ENCODE data around the gene YES1.

The YES1 gene

DNA sequence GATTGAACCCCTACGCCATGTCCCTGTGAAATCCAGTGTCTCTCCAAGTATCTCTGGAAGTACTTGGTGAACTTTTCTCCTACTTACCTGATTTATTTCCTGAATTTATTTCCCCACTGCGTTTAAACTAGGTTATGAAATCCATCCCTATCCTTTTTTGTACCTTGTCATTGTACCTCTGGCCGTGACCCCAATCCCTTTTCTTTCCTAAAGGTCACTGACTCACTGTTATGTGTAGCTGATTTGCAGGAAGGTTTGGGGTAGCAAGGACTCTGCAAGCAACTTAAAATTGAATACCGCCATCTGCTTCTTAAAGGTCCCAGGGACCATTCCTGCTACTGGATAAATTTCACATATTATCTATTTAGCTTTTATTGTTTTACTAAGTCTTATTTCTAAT is 95.0 kb downstream of the YES1 start:
- no peaks in the 10 kb centered on the region for H3K27me3 ChIP-seq (replicated peaks in 2 of 5; ENCODE audit: control insufficient read depth in 4 of 5, insufficient read depth in 5 of 5, low read length in 4 of 5)
- H3K9me3 ChIP-seq (ENCODE audit: control extremely low read depth in 1 of 5, control insufficient read depth in 4 of 5, insufficient read depth in 2 of 5, low read depth in 1 of 5, low read length in 4 of 5) = no peaks in the 10 kb centered on the region
- WGBS (ENCODE audit: insufficient coverage) = 92% methylated on average over 2 of the region's 4 CpGs
- no peaks in the 10 kb centered on the region for H3K36me3 ChIP-seq (ENCODE audit: control insufficient read depth in 4 of 4, insufficient read depth in 4 of 4, low read length in 3 of 4)
- no peak overlapping the region for H3K27ac ChIP-seq (ENCODE audit: insufficient read depth in 1 of 2, low read depth in 1 of 2, low read length in 2 of 2, poor library complexity in 1 of 2, severe bottlenecking in 2 of 2)
- CTCF ChIA-PET = interaction anchor here (1.1 to 1.5 kb wide), 2 partner anchors 10 to 122 kb away, joined by 3 to 4 read pairs; no protein-coding TSS in a partner anchor
- peaks cover 0 to 5% (median under 1%) of the 10 kb centered on the region in 4 experiments for H3K4me1 ChIP-seq (ENCODE audit: control extremely low read depth in 1 of 4, control insufficient read depth in 4 of 4, insufficient read depth in 4 of 4, low read length in 3 of 4)
- POLR2A ChIA-PET = interaction anchor here (0.5 kb wide), 1 partner anchor 18 kb away, joined by 4 read pairs; no protein-coding TSS in a partner anchor
- H3K4me3 ChIP-seq (ENCODE audit: control insufficient read depth in 1 of 7, extremely low read depth in 1 of 7, insufficient read depth in 4 of 7, low read depth in 2 of 7, low read length in 6 of 7) = no peak overlapping the region
- DNase-seq = no peak

DNA sequence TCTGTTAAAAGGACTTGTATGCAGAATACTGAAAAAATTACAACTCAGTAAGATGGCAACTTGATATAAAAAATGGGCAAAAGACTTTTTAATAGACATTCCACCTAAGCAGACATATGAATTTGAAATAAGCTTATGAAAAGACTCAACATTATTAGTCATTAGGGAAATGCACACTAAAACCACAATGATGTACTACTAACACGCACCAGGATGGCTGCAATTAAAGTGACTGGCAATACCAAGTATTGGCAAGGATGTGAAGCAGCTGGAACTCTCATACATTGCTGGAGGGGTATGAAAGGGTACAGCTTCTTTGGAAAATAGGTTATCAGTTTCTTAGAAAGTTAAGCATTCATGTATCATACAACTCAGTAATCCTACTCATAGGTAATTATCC is 96.4 kb downstream of the YES1 start:
- WGBS (ENCODE audit: insufficient coverage) = 60% methylated on average over 1 of the region's 1 CpG

DNA sequence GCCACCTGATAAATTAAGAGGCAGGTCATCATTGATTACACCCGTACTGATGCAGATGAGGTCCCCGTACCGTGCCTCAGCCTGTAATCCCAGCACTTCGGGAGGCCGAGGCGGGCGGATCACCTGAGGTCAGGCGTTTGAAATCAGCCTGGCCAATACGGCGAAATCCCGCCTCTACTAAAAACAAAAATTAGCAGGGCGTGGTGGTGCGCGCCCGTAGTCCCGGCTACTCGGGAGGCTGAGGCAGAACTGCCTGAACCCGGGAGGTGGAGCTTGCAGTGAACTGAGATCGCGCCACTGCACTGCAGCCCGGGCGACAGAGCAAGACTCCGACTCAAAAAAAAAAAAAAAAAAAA is 98.9 kb downstream of the YES1 start:
- ChIA-PET POLR2A (no interaction called here), CTCF (interaction anchor here (0.8 to 1.8 kb wide), 10 partner anchors 10 to 1841 kb away, joined by 3 to 6 read pairs (median 4); partner anchors contain the start of gene TYMS)
- H3K4me3 ChIP-seq (ENCODE audit: control insufficient read depth in 1 of 7, extremely low read depth in 1 of 7, insufficient read depth in 4 of 7, low read depth in 2 of 7, low read length in 6 of 7) = peak overlapping the region; percentile 45 to 98 (median 67)
- peaks cover 5 to 17% (median 9%) of the 10 kb centered on the region in 4 experiments for H3K4me1 ChIP-seq (ENCODE audit: control extremely low read depth in 1 of 4, control insufficient read depth in 4 of 4, insufficient read depth in 4 of 4, low read length in 3 of 4)
- 90% methylated on average over 18 of the region's 23 CpGs for WGBS (ENCODE audit: insufficient coverage)
- peaks cover 4 to 16% (median 8%) of the 10 kb centered on the region in 4 experiments for H3K36me3 ChIP-seq (ENCODE audit: control insufficient read depth in 4 of 4, insufficient read depth in 4 of 4, low read length in 3 of 4)
- no peak overlapping the region for H3K27ac ChIP-seq (ENCODE audit: insufficient read depth in 1 of 2, low read depth in 1 of 2, low read length in 2 of 2, poor library complexity in 1 of 2, severe bottlenecking in 2 of 2)
- no peaks in the 10 kb centered on the region for H3K27me3 ChIP-seq (replicated peaks in 2 of 5; ENCODE audit: control insufficient read depth in 4 of 5, insufficient read depth in 5 of 5, low read length in 4 of 5)
- H3K9me3 ChIP-seq (ENCODE audit: control extremely low read depth in 1 of 5, control insufficient read depth in 4 of 5, insufficient read depth in 2 of 5, low read depth in 1 of 5, low read length in 4 of 5) = no peaks in the 10 kb centered on the region
- DNase-seq = no peak

More for the DNA sequence above, 96.4 kb downstream of the YES1 start:
- CTCF ChIA-PET = interaction anchor here (0.7 to 2.7 kb wide), 7 partner anchors 24 to 123 kb away, joined by 3 to 9 read pairs (median 4); no protein-coding TSS in a partner anchor
- Histone ChIP-seq H3K4me1 (ENCODE audit: control extremely low read depth in 1 of 4, control insufficient read depth in 4 of 4, insufficient read depth in 4 of 4, low read length in 3 of 4) (peaks cover 5 to 14% (median 9%) of the 10 kb centered on the region in 4 experiments), H3K4me3 (ENCODE audit: control insufficient read depth in 1 of 7, extremely low read depth in 1 of 7, insufficient read depth in 4 of 7, low read depth in 2 of 7, low read length in 6 of 7) (no peak overlapping the region), H3K9me3 (ENCODE audit: control extremely low read depth in 1 of 5, control insufficient read depth in 4 of 5, insufficient read depth in 2 of 5, low read depth in 1 of 5, low read length in 4 of 5) (no peaks in the 10 kb centered on the region), H3K27ac (ENCODE audit: insufficient read depth in 1 of 2, low read depth in 1 of 2, low read length in 2 of 2, poor library complexity in 1 of 2, severe bottlenecking in 2 of 2) (no peak overlapping the region), H3K36me3 (ENCODE audit: control insufficient read depth in 4 of 4, insufficient read depth in 4 of 4, low read length in 3 of 4) (no peaks in the 10 kb centered on the region), H3K27me3 (replicated peaks in 2 of 5; ENCODE audit: control insufficient read depth in 4 of 5, insufficient read depth in 5 of 5, low read length in 4 of 5) (no peaks in the 10 kb centered on the region)
- POLR2A ChIA-PET = interaction anchor here (0.6 kb wide), 1 partner anchor 82 kb away, joined by 3 read pairs; no protein-coding TSS in a partner anchor
- DNase-seq = peak in 2 of 3 donors; percentile 54 to 58

DNA sequence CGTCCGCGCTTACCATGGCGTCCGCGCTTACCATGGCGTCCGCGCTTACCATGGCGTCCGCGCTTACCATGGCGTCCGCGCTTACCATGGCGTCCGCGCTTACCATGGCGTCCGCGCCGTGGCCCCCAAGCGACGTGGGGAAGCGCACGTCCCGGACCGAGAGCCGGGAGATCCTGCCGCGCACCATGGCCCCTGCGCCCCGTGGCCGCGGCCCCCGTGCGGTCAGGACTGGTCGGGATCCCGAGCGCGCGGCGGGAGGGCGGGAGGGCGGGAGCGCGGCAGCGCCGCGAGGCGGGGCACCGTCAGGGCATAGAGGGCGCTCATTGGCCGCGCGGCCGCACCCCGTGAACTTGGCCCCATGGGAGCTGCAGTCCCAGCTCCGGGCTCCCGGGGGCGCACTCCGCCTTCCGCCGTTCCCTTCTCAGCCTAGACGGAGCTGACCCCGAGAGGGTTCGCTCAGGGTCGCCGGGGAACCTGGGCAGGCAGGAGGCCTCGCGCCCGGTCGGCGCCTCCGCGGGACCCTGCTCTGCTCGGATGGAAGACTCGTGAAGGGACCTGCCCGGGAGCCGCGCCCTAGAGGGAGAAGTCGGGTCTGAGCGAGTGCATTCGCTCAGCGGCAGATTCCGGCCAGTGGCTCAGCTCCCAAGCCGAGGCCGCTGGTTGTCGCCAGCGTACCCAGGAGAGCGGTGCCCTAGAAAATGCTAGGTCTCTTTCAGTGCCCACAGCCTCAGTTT is 99.5 kb downstream of the YES1 start, which contains the start of gene ENOSF1:
TSS of gene ENOSF1 (minus strand) at position 230 of the 734 bp plus-strand sequence. CDS start at position 187, 43 bp downstream.
- 12% methylated on average over 60 of the region's 91 CpGs for WGBS (ENCODE audit: insufficient coverage)
- peak within 1 kb of the TSS; percentile 67 to 98 (median 84) for H3K4me3 ChIP-seq (ENCODE audit: control insufficient read depth in 1 of 7, extremely low read depth in 1 of 7, insufficient read depth in 4 of 7, low read depth in 2 of 7, low read length in 6 of 7)

DNA sequence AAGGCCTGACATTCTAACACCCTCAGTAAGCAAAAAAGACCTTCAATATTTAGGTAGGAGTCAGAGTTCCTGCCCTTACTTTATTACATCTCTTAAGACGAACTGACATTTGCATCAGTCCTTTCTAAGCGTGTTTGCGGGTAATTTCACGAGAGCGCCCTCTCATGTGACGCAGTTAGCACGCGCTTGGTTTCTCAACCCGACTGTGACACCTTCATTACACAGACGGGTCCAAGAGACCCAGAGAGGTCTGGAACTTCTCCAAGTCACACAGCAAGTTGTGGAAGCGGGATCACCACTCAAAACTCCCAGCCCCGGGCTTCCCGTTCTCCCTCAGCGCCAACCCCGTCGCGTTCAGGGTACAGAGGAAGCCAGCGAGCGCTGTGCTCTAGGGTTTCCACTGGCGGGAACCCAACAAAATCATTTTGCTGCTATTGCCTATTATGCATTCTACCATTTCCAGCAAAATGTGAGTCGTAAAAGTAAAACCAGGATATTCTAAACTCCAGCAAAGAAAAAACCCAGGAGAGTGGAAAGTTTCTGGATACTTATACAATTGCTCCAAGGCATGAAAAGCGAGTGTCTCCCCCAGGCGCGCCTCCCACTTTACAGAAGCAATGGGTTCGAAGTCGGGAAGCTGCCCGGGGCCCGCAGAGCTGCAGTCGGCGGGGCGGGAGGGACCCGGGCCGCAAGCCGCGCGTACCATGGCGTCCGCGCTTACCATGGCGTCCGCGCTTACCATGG is 100.2 kb downstream of the YES1 start:
- Histone ChIP-seq H3K36me3 (ENCODE audit: control insufficient read depth in 4 of 4, insufficient read depth in 4 of 4, low read length in 3 of 4) (peaks cover 5 to 24% (median 9%) of the 10 kb centered on the region in 4 experiments), H3K4me1 (ENCODE audit: control extremely low read depth in 1 of 4, control insufficient read depth in 4 of 4, insufficient read depth in 4 of 4, low read length in 3 of 4) (peaks cover 5 to 17% (median 9%) of the 10 kb centered on the region in 4 experiments), H3K27ac (ENCODE audit: insufficient read depth in 1 of 2, low read depth in 1 of 2, low read length in 2 of 2, poor library complexity in 1 of 2, severe bottlenecking in 2 of 2) (peak overlapping the region; percentile 26 to 89), H3K4me3 (ENCODE audit: control insufficient read depth in 1 of 7, extremely low read depth in 1 of 7, insufficient read depth in 4 of 7, low read depth in 2 of 7, low read length in 6 of 7) (peak overlapping the region; percentile 64 to 98 (median 84)), H3K27me3 (replicated peaks in 2 of 5; ENCODE audit: control insufficient read depth in 4 of 5, insufficient read depth in 5 of 5, low read length in 4 of 5) (no peaks in the 10 kb centered on the region), H3K9me3 (ENCODE audit: control extremely low read depth in 1 of 5, control insufficient read depth in 4 of 5, insufficient read depth in 2 of 5, low read depth in 1 of 5, low read length in 4 of 5) (no peaks in the 10 kb centered on the region)
- DNase-seq = peak; percentile 87 to 92 (median 90)
- 0% methylated on average over 26 of the region's 42 CpGs for WGBS (ENCODE audit: insufficient coverage)
- POLR2A ChIA-PET = no interaction called here
- CTCF ChIA-PET = interaction anchor here (0.7 to 1.8 kb wide), 8 partner anchors 11 to 1842 kb away, joined by 3 to 6 read pairs (median 4); partner anchors contain the start of gene TYMS

More for the DNA sequence above, 99.5 kb downstream of the YES1 start, which contains the start of gene ENOSF1:
- no peaks in the 10 kb centered on the region for H3K27me3 ChIP-seq (replicated peaks in 2 of 5; ENCODE audit: control insufficient read depth in 4 of 5, insufficient read depth in 5 of 5, low read length in 4 of 5)
- peaks cover 5 to 18% (median 9%) of the 10 kb centered on the region in 4 experiments for H3K36me3 ChIP-seq (ENCODE audit: control insufficient read depth in 4 of 4, insufficient read depth in 4 of 4, low read length in 3 of 4)
- POLR2A ChIA-PET = interaction anchor here (0.5 kb wide), 1 partner anchor 51 kb away, joined by 3 read pairs; no protein-coding TSS in a partner anchor
- DNase-seq = peak; percentile 85 to 91 (median 91)
- H3K9me3 ChIP-seq (ENCODE audit: control extremely low read depth in 1 of 5, control insufficient read depth in 4 of 5, insufficient read depth in 2 of 5, low read depth in 1 of 5, low read length in 4 of 5) = no peaks in the 10 kb centered on the region
- peak within 1 kb of the TSS; percentile 26 to 89 for H3K27ac ChIP-seq (ENCODE audit: insufficient read depth in 1 of 2, low read depth in 1 of 2, low read length in 2 of 2, poor library complexity in 1 of 2, severe bottlenecking in 2 of 2)
- CTCF ChIA-PET = interaction anchor here (0.7 to 1.8 kb wide), 10 partner anchors 10 to 1842 kb away, joined by 3 to 6 read pairs (median 4); partner anchors contain the start of gene TYMS
- H3K4me1 ChIP-seq (ENCODE audit: control extremely low read depth in 1 of 4, control insufficient read depth in 4 of 4, insufficient read depth in 4 of 4, low read length in 3 of 4) = peaks cover 5 to 17% (median 9%) of the 10 kb centered on the region in 4 experiments

DNA sequence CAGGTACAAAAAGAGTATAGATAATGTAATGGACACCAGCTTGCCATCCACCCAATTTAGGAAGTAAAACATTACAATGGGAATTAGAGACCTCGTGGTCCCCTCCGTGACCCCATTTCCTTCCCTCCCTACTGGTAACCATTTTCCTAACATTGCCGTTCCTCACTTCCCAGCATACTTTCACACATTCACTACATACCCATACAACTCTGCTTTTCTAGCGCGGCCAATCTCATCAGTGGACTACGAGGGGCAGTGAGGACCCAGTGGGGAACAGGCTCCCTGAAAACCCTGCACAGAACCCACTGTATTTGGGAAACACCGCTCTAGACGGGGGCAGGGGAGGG is 100.8 kb downstream of the YES1 start:
- Histone ChIP-seq H3K4me1 (ENCODE audit: control extremely low read depth in 1 of 4, control insufficient read depth in 4 of 4, insufficient read depth in 4 of 4, low read length in 3 of 4) (peaks cover 5 to 17% (median 9%) of the 10 kb centered on the region in 4 experiments), H3K36me3 (ENCODE audit: control insufficient read depth in 4 of 4, insufficient read depth in 4 of 4, low read length in 3 of 4) (peaks cover 6 to 26% (median 9%) of the 10 kb centered on the region in 4 experiments), H3K27me3 (replicated peaks in 2 of 5; ENCODE audit: control insufficient read depth in 4 of 5, insufficient read depth in 5 of 5, low read length in 4 of 5) (no peaks in the 10 kb centered on the region), H3K4me3 (ENCODE audit: control insufficient read depth in 1 of 7, extremely low read depth in 1 of 7, insufficient read depth in 4 of 7, low read depth in 2 of 7, low read length in 6 of 7) (peak overlapping the region in 6 of 7 experiments; percentile 77 to 98 (median 88)), H3K27ac (ENCODE audit: insufficient read depth in 1 of 2, low read depth in 1 of 2, low read length in 2 of 2, poor library complexity in 1 of 2, severe bottlenecking in 2 of 2) (peak overlapping the region; percentile 26 to 89), H3K9me3 (ENCODE audit: control extremely low read depth in 1 of 5, control insufficient read depth in 4 of 5, insufficient read depth in 2 of 5, low read depth in 1 of 5, low read length in 4 of 5) (no peaks in the 10 kb centered on the region)
- 0% methylated on average over 5 of the region's 8 CpGs for WGBS (ENCODE audit: insufficient coverage)
- no peak for DNase-seq
- ChIA-PET POLR2A (no interaction called here), CTCF (interaction anchor here (1.4 kb wide), 1 partner anchor 86 kb away, joined by 9 read pairs; no protein-coding TSS in a partner anchor)
